Measurements from ENCODE around the gene UBA6.

DNA sequence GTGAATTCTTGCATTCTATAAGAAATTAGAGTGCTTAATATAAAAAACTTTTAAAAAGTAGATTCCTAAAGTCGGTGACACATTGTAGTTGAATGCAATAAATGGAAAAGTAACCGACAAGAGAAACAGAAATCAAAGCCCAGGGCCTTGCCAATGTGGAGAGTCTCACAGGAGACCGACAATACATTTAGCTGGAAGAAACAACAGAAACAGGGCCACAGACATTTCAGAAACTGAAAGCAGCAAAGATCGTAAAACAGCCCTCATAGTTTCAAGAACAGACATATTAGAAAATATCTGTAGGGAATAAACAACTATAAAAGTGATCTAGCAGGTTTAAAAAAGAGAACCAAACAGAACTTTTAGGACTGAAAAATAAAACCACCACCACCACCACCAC is 92.9 kb downstream of the UBA6 start:
- TF ChIP-seq, protein P1, sequence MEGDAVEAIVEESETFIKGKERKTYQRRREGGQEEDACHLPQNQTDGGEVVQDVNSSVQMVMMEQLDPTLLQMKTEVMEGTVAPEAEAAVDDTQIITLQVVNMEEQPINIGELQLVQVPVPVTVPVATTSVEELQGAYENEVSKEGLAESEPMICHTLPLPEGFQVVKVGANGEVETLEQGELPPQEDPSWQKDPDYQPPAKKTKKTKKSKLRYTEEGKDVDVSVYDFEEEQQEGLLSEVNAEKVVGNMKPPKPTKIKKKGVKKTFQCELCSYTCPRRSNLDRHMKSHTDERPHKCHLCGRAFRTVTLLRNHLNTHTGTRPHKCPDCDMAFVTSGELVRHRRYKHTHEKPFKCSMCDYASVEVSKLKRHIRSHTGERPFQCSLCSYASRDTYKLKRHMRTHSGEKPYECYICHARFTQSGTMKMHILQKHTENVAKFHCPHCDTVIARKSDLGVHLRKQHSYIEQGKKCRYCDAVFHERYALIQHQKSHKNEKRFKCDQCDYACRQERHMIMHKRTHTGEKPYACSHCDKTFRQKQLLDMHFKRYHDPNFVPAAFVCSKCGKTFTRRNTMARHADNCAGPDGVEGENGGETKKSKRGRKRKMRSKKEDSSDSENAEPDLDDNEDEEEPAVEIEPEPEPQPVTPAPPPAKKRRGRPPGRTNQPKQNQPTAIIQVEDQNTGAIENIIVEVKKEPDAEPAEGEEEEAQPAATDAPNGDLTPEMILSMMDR (IDR thresholded peaks at IDR 0.05) = no peak
- TF ChIP-seq ZFX (IDR thresholded peaks at IDR 0.05; ENCODE audit: borderline replicate concordance) = no peak
